ENCODE results near the gene SDK1.
A peak's percentile ranks its signal among the peaks of the same experiment; 100 is the strongest.

Gene SDK1

GRCh38 chr7:3987426-3987927 is 686.4 kb downstream of the SDK1 start:
- no peak for DNase-seq (ENCODE audit: low spot score)

- no peak for DNase-seq (ENCODE audit: low spot score)
Observed at GRCh38 chr7:3989723-3990122, 688.7 kb downstream of the SDK1 start.

GRCh38 chr7:3991731-3992231 is 690.7 kb downstream of the SDK1 start:
- DNase-seq (ENCODE audit: low spot score), result peak; percentile 31

- no peak for DNase-seq (ENCODE audit: low spot score)
Observed at GRCh38 chr7:3992841-3993240, 691.8 kb downstream of the SDK1 start.

GRCh38 chr7:3994764-3995163 is 693.7 kb downstream of the SDK1 start:
- DNase-seq (ENCODE audit: low spot score), result no peak

- no peak for DNase-seq (ENCODE audit: low spot score)
Observed at GRCh38 chr7:3995187-3995586, 694.1 kb downstream of the SDK1 start.

GRCh38 chr7:3998060-3998459 is 697.0 kb downstream of the SDK1 start:
- no peak for DNase-seq (ENCODE audit: low spot score)

- no peak for DNase-seq (ENCODE audit: low spot score)
Observed at GRCh38 chr7:4000139-4000538, 699.1 kb downstream of the SDK1 start.

GRCh38 chr7:4000934-4001333 is 699.9 kb downstream of the SDK1 start:
- DNase-seq (ENCODE audit: low spot score), result no peak

GRCh38 chr7:4001742-4002141 is 700.7 kb downstream of the SDK1 start:
- DNase-seq (ENCODE audit: low spot score), result no peak

- DNase-seq (ENCODE audit: low spot score), result no peak
Observed at GRCh38 chr7:4003503-4003902, 702.5 kb downstream of the SDK1 start.

GRCh38 chr7:4006687-4007086 is 705.6 kb downstream of the SDK1 start:
- DNase-seq (ENCODE audit: low spot score), result no peak

GRCh38 chr7:4009211-4010060 is 708.4 kb downstream of the SDK1 start:
- no peak for DNase-seq (ENCODE audit: low spot score)

- DNase-seq (ENCODE audit: low spot score), result no peak
Observed at GRCh38 chr7:4010061-4010605, 709.1 kb downstream of the SDK1 start.

GRCh38 chr7:4010923-4011656 is 710.0 kb downstream of the SDK1 start:
- no peak for DNase-seq (ENCODE audit: low spot score)

- no peak for DNase-seq (ENCODE audit: low spot score)
Observed at GRCh38 chr7:4013793-4014192, 712.7 kb downstream of the SDK1 start.

- DNase-seq (ENCODE audit: low spot score), result no peak
Observed at GRCh38 chr7:4014346-4015050, 713.4 kb downstream of the SDK1 start.

- DNase-seq (ENCODE audit: low spot score), result no peak
Observed at GRCh38 chr7:4015371-4015770, 714.3 kb downstream of the SDK1 start.

- no peak for DNase-seq (ENCODE audit: low spot score)
Observed at GRCh38 chr7:4015996-4016395, 714.9 kb downstream of the SDK1 start.

- DNase-seq (ENCODE audit: low spot score), result no peak
Observed at GRCh38 chr7:4017081-4017480, 716.0 kb downstream of the SDK1 start.

GRCh38 chr7:4017785-4018184 is 716.7 kb downstream of the SDK1 start:
- no peak for DNase-seq (ENCODE audit: low spot score)

All from globus pallidus (tissue), 1 donor.